ENCODE results near the gene GPR65.
A peak's percentile ranks its signal among the peaks of the same experiment; 100 is the strongest.

The GPR65 gene, protein sequence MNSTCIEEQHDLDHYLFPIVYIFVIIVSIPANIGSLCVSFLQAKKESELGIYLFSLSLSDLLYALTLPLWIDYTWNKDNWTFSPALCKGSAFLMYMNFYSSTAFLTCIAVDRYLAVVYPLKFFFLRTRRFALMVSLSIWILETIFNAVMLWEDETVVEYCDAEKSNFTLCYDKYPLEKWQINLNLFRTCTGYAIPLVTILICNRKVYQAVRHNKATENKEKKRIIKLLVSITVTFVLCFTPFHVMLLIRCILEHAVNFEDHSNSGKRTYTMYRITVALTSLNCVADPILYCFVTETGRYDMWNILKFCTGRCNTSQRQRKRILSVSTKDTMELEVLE

GRCh38 chr14:88005050-88005481, at the start of gene GPR65:
Gene GPR65, plus strand, starts transcription at chr14:88005135. Its CDS starts 5,713 bp downstream, at chr14:88010848.
- ATAC-seq (replicated peaks) = peak; percentile 74 to 77
- Mint-ChIP-seq H3K9me3 (peaks cover 0 to 2% of the 10 kb centered on the region in 2 donors), H3K27me3 (no peaks in the 10 kb centered on the region), H3K4me3 (peak within 1 kb of the TSS; percentile 81 to 84), H3K4me1 (peaks cover 34 to 53% of the 10 kb centered on the region in 2 donors), H3K27ac (peak within 1 kb of the TSS; percentile 91), H3K36me3 (peaks cover 9 to 13% of the 10 kb centered on the region in 2 donors)
- DNase-seq = no peak

GRCh38 chr14:87955501-87955900, 49.4 kb upstream of the GPR65 start:
- Mint-ChIP-seq H3K36me3 (peaks cover 16 to 31% of the 10 kb centered on the region in 2 donors), H3K27ac (no peak overlapping the region), H3K4me1 (peaks cover 20 to 29% of the 10 kb centered on the region in 2 donors), H3K27me3 (no peaks in the 10 kb centered on the region), H3K4me3 (no peak overlapping the region), H3K9me3 (peaks cover 5 to 7% of the 10 kb centered on the region in 2 donors)
- no peak for DNase-seq
- ATAC-seq (replicated peaks) = no peak

DNA sequence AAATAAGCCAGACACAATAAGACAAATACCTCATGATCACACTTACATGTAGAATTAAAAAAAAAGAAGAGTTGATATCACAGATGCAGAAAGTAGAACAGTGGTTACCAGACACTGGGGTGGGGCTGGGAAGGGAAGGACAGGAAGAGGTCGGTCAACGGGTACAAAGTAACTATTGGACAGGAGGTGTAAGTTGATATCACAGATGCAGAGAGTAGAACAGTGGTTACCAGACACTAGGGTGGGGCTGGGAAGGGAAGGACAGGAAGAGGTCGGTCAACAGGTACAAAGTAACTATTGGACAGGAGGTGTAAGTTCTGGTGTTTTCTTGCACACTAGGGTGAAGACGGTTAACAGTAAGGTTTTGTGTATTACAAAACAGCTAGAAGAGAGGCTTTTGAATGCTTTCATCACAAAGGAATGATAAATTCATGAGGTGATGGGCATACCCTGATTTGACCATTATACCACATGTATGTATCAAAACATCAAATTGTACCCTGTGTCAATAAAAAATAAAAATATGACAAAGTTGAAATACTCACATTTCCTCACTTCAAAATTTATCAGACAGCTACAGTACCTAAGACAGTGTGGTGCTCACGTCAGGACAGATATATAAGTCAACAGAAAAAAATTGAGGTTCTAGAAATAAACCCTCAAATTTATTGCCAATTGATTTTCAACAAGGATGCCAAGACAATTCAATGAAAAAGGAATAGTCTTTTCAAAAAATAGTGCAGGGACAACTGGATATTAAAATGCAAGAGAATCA, 44.7 kb upstream of the GPR65 start:
- Mint-ChIP-seq H3K4me1 (peaks cover 7 to 10% of the 10 kb centered on the region in 2 donors), H3K4me3 (no peak overlapping the region), H3K27ac (no peak overlapping the region), H3K9me3 (peaks cover 10 to 12% of the 10 kb centered on the region in 2 donors), H3K36me3 (peaks cover 34 to 51% of the 10 kb centered on the region in 2 donors), H3K27me3 (no peaks in the 10 kb centered on the region)
- no peak for DNase-seq
- ATAC-seq (replicated peaks) = no peak

DNA sequence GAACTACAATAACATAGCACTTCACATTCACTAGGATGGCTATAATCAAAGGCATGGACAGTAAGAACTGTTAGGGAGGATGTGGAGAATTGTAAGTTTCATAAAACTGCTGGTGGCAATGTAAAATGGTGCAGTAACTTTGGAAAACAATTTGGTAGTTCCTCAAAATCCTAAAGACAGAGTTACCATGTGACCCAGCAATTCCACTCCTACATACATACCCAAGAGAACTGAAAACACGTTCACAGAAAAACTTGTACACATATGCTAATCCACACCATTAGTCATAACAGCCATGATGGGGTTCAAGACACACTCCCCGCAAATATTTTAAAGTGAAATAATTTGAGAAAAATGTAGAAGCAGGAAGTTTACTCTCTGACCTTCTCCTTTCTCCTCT, 43.7 kb upstream of the GPR65 start:
- no peak overlapping the region for H3K4me3 Mint-ChIP-seq
- H3K9me3 Mint-ChIP-seq = peaks cover 10 to 12% of the 10 kb centered on the region in 2 donors
- H3K36me3 Mint-ChIP-seq = peaks cover 31 to 50% of the 10 kb centered on the region in 2 donors
- no peak overlapping the region for H3K27ac Mint-ChIP-seq
- DNase-seq (no peak), ATAC-seq (replicated peaks) (no peak)
- peaks cover 5 to 10% of the 10 kb centered on the region in 2 donors for H3K4me1 Mint-ChIP-seq
- no peaks in the 10 kb centered on the region for H3K27me3 Mint-ChIP-seq

DNA sequence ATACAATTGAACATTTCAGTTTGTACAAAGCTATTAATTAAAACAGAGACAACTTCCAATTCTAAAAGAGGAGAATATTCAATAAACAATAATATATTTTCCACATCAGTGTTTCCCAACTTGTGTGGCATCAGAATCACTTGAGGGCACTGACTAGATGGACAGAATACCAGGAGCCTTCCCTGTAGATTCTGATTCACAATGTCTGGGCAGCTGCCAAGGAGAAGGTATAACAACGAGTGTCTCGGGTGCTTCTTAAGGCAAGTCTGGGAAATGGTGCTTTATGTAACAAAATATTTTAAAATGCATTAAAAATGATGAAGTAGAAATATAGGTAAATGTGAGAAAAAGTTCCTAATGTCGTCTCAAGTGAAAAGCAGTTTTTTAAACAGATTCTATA, 38.1 kb upstream of the GPR65 start:
- peaks cover 14 to 22% of the 10 kb centered on the region in 2 donors for H3K36me3 Mint-ChIP-seq
- H3K27ac Mint-ChIP-seq = no peak overlapping the region
- H3K4me1 Mint-ChIP-seq = peaks cover 3 to 6% of the 10 kb centered on the region in 2 donors
- H3K27me3 Mint-ChIP-seq = no peaks in the 10 kb centered on the region
- ATAC-seq (replicated peaks) = no peak
- H3K9me3 Mint-ChIP-seq = no peaks in the 10 kb centered on the region
- no peak overlapping the region for H3K4me3 Mint-ChIP-seq
- DNase-seq = no peak

- Mint-ChIP-seq H3K27me3 (no peaks in the 10 kb centered on the region), H3K4me1 (peaks cover 3 to 6% of the 10 kb centered on the region in 2 donors), H3K27ac (no peak overlapping the region), H3K4me3 (no peak overlapping the region), H3K36me3 (peaks cover 11 to 18% of the 10 kb centered on the region in 2 donors), H3K9me3 (no peaks in the 10 kb centered on the region)
- ATAC-seq (replicated peaks) = no peak
- DNase-seq = no peak
These were observed 37.4 kb upstream of the GPR65 start for GRCh38 chr14:87967496-87967895.

DNA sequence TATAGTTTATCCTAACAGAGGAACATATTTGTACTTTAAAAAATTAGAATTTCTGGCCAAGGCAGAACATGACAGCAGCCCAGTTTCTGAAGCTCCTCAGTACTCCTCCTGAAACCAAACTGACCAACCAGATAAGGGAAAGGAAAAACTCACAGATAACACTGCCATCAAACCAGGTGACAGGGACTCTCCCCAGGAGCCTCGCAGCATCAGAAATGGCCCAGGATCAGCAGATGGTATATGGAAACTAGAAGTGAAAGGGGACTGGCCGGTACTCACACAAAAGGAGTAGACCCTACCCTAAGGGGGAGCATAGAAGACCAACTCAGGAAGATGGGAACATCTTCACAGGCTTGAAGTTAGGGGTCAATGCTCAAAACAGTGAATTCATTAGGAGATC, 33.9 kb upstream of the GPR65 start:
- ATAC-seq (replicated peaks) (peak; percentile 41 to 61), DNase-seq (no peak)
- peaks cover 5 to 17% of the 10 kb centered on the region in 2 donors for H3K36me3 Mint-ChIP-seq
- H3K4me1 Mint-ChIP-seq = peaks cover 3 to 6% of the 10 kb centered on the region in 2 donors
- H3K27me3 Mint-ChIP-seq = no peaks in the 10 kb centered on the region
- no peaks in the 10 kb centered on the region for H3K9me3 Mint-ChIP-seq
- H3K4me3 Mint-ChIP-seq = no peak overlapping the region
- H3K27ac Mint-ChIP-seq = no peak overlapping the region

DNA sequence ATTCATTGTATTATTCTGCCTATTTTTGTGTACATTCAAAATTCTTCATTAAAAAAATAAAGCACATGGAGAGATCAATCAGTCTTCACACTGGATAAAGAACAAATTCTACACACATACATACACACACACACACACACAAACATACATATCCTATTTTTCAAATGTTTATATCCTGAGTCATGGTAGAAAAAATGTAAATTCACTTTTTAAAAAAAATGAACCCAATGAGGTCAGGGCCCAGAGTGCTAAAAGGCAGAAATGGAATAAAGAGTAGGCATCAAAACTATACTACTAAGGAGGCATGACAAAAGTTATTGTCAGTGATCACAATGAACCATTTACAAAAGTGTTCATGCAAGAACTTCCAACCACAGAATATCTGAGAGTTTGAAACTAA, 29.3 kb upstream of the GPR65 start:
- DNase-seq (no peak), ATAC-seq (replicated peaks) (no peak)
- Mint-ChIP-seq H3K4me1 (peaks cover 3 to 6% of the 10 kb centered on the region in 2 donors), H3K27ac (no peak overlapping the region), H3K27me3 (no peaks in the 10 kb centered on the region), H3K4me3 (no peak overlapping the region), H3K9me3 (peaks cover 0 to 2% of the 10 kb centered on the region in 2 donors), H3K36me3 (peaks cover 12 to 22% of the 10 kb centered on the region in 2 donors)

GRCh38 chr14:87979689-87980088, 25.2 kb upstream of the GPR65 start:
- no peak overlapping the region for H3K27ac Mint-ChIP-seq
- ATAC-seq (replicated peaks) (no peak), DNase-seq (no peak)
- no peaks in the 10 kb centered on the region for H3K4me1 Mint-ChIP-seq
- no peak overlapping the region for H3K4me3 Mint-ChIP-seq
- H3K9me3 Mint-ChIP-seq = peaks cover 0 to 2% of the 10 kb centered on the region in 2 donors
- H3K36me3 Mint-ChIP-seq = peaks cover 16 to 18% of the 10 kb centered on the region in 2 donors
- H3K27me3 Mint-ChIP-seq = no peaks in the 10 kb centered on the region

DNA sequence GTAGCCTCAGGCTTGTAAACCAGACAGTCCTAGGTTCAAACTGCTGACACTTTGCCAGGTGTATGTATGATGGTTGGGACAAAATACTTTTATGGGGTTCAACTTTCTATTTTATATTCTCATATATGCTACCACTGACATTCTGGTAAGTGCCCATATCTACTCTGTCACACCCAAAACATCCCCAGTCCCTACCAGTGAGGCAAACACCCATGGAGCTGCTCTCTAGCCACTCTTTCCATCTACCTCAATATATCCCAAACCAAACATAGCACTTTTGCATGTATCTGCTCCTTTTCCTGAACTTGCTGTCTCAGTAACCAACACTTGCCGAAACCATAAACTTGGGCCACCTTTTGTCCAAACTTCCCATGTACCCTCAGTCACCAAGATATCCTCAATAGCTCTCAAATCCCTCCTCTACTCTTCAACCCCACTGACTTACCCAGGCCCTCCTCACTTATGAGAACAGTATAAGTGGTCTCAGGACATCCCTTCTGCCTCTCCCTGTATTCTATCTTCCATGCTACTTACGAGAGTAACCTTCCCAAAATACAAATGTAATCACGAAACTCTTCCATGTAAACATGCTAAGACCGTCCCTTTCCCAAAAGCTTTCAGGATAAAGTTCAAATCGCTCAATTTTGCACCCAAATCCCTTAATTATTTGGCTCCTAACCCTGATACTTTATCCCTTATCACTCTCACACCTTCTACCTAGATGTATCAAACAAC, 15.5 kb upstream of the GPR65 start:
- no peak overlapping the region for H3K4me3 Mint-ChIP-seq
- DNase-seq = no peak
- peaks cover 19 to 22% of the 10 kb centered on the region in 2 donors for H3K4me1 Mint-ChIP-seq
- H3K27ac Mint-ChIP-seq = no peak overlapping the region
- ATAC-seq (replicated peaks) = no peak
- H3K9me3 Mint-ChIP-seq = no peaks in the 10 kb centered on the region
- H3K27me3 Mint-ChIP-seq = no peaks in the 10 kb centered on the region
- H3K36me3 Mint-ChIP-seq = peaks cover 0 to 11% of the 10 kb centered on the region in 2 donors

DNA sequence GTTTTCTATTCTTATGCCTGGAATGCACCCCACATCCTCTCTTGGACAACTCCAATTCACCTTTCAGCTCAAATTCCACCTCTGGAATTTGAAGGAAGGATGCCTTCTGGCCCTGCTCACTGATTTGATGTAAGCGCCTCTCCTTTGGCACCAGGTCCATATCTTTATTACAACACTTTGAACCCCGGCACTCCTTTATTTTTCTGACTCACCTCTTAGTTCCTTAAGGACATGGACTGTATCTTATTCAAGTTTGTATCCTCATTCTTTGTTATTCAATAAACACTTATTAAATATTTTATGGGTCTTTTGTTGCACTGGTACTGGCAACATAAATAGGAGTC, 15.0 kb upstream of the GPR65 start:
- H3K36me3 Mint-ChIP-seq = peaks cover 0 to 11% of the 10 kb centered on the region in 2 donors

GRCh38 chr14:87990682-87991081, 14.3 kb upstream of the GPR65 start:
- H3K36me3 Mint-ChIP-seq = peaks cover 0 to 11% of the 10 kb centered on the region in 2 donors
- no peak overlapping the region for H3K4me3 Mint-ChIP-seq
- DNase-seq (no peak), ATAC-seq (replicated peaks) (no peak)
- no peaks in the 10 kb centered on the region for H3K9me3 Mint-ChIP-seq
- peaks cover 29 to 31% of the 10 kb centered on the region in 2 donors for H3K4me1 Mint-ChIP-seq
- H3K27ac Mint-ChIP-seq = no peak overlapping the region
- H3K27me3 Mint-ChIP-seq = no peaks in the 10 kb centered on the region

More for the DNA sequence above, 15.0 kb upstream of the GPR65 start:
- H3K9me3 Mint-ChIP-seq = no peaks in the 10 kb centered on the region
- H3K4me3 Mint-ChIP-seq = no peak overlapping the region
- ATAC-seq (replicated peaks) (no peak), DNase-seq (no peak)
- H3K4me1 Mint-ChIP-seq = peaks cover 23 to 26% of the 10 kb centered on the region in 2 donors
- no peaks in the 10 kb centered on the region for H3K27me3 Mint-ChIP-seq
- no peak overlapping the region for H3K27ac Mint-ChIP-seq

DNA sequence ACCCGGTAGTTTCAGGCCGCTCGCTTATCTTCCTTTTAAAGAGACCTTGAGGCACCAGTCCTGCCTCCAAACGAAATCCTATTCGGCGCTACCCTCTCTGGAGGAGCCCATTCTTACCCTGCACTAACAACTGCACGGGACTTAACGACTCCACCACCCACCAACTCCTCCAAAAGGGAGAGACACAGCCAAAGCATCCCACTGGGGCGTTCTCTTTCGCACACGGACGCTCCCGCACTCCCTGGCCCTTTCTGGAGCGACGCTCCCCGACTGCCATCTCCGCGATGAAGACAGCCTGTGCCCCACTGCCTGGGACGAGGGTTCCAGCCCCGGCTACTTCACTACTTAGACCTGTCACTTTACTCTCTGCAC, 12.6 kb upstream of the GPR65 start:
- DNase-seq (no peak), ATAC-seq (replicated peaks) (peak in 1 of 2 donors; percentile 13)
- peaks cover 33 to 38% of the 10 kb centered on the region in 2 donors for H3K4me1 Mint-ChIP-seq
- H3K27me3 Mint-ChIP-seq = no peaks in the 10 kb centered on the region
- no peaks in the 10 kb centered on the region for H3K36me3 Mint-ChIP-seq
- H3K27ac Mint-ChIP-seq = peak overlapping the region; percentile 92
- H3K9me3 Mint-ChIP-seq = no peaks in the 10 kb centered on the region
- peak overlapping the region; percentile 85 to 90 for H3K4me3 Mint-ChIP-seq
